Upper lobe of right lung (tissue), 1 donor: ENCODE measurements around the gene ECI2. TPM values are rescaled to one million over a fixed set of nuclear protein-coding genes. Genes with fewer than 3 reads are reported as not detected.
A peak's percentile ranks its signal among the peaks of the same experiment; 100 is the strongest.
"Not testable (repeated sequence)": the region's sequence is repeated elsewhere in the genome, so short reads cannot be mapped to it uniquely, and the experiment has no call there.

Experiments used
- ATAC-seq: fragments of 200-7000 bp; cut with Tn5 transposase; one replicate; pipeline ENCODE4 v1.9.1; 2020; ENCODE audit warnings: mild to moderate bottlenecking, moderate library complexity
- DNase-seq: peaks from one replicate; pipeline ENCODE4 v3.0.0-alpha.2; 2020
- H3K27ac ChIP-seq: fragments of 200-600 bp; one replicate; pipeline ENCODE4 v1.8.0; 2022
- H3K27me3 ChIP-seq: fragments of 200-600 bp; one replicate; pipeline ENCODE4 v1.8.0; 2022; ENCODE audit warnings: mild to moderate bottlenecking
- H3K36me3 ChIP-seq: fragments of 200-600 bp; one replicate; pipeline ENCODE4 v1.8.0; 2022
- H3K4me1 ChIP-seq: fragments of 200-600 bp; one replicate; pipeline ENCODE4 v1.8.0; 2022
- H3K4me3 ChIP-seq: fragments of 200-600 bp; one replicate; pipeline ENCODE4 v1.8.0; 2022; ENCODE audit warnings: mild to moderate bottlenecking
- H3K9me3 ChIP-seq: fragments of 200-600 bp; one replicate; pipeline ENCODE4 v1.8.0; 2022
- intact Hi-C: fragments of 100-400 bp; cut with DNase I; formaldehyde crosslinking; loops from one replicate; pipeline ENCODE4 v1.11.0; 2022
- total RNA-seq: library from RNA; stranded (reverse); fragmentation: NEBNext Ultra II Directional; extraction: Animal tissue kit (Norgen Biotek cat#: 25700); gene quantifications from one replicate; pipeline ENCODE4 v1.2.1, GENCODE V29; 2021
- TF ChIP-seq, protein P1 (sequence below): fragments of 200-600 bp; IDR thresholded peaks from one replicate; pipeline ENCODE4 v1.8.0; 2022; ENCODE audit warnings: antibody characterized with exemption
- donor health status: DM: no; HTN: yes; CAD: no; lungs with severe emphysema.

The ECI2 gene
- total RNA-seq, 1 donor from 2014 or later, result 33.9 TPM

DNA sequence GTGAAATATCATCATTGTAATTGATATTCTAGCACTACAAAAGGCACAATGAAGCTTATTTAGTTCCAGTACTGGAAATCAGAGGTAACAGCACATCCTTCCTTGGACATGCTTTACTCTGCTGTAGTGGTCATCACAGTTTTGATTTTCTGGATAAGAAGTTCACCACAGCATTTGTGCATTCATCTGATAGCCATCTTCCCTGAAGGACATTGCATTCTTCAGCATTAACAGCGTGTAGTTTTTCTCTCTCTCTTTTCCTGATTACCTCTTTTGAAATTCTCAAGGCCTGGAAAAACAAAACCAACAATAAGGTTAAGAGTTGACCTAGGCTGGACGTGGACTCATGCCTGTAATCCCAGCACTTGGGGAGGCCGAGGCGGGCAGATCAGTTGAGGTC is 19.6 kb downstream of the ECI2 start:
- H3K27me3 ChIP-seq, result no peaks in the 10 kb centered on the region
- no peaks in the 10 kb centered on the region for H3K4me1 ChIP-seq
- H3K9me3 ChIP-seq, result peaks cover 4% of the 10 kb centered on the region
- H3K4me3 ChIP-seq, result no peak overlapping the region
- H3K36me3 ChIP-seq, result peaks cover 60% of the 10 kb centered on the region
- DNase-seq (no peak), ATAC-seq (no peak)
- no peak overlapping the region for H3K27ac ChIP-seq
- TF ChIP-seq, protein P1, sequence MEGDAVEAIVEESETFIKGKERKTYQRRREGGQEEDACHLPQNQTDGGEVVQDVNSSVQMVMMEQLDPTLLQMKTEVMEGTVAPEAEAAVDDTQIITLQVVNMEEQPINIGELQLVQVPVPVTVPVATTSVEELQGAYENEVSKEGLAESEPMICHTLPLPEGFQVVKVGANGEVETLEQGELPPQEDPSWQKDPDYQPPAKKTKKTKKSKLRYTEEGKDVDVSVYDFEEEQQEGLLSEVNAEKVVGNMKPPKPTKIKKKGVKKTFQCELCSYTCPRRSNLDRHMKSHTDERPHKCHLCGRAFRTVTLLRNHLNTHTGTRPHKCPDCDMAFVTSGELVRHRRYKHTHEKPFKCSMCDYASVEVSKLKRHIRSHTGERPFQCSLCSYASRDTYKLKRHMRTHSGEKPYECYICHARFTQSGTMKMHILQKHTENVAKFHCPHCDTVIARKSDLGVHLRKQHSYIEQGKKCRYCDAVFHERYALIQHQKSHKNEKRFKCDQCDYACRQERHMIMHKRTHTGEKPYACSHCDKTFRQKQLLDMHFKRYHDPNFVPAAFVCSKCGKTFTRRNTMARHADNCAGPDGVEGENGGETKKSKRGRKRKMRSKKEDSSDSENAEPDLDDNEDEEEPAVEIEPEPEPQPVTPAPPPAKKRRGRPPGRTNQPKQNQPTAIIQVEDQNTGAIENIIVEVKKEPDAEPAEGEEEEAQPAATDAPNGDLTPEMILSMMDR, result no peak
- intact Hi-C loops, result no loop called here

DNA sequence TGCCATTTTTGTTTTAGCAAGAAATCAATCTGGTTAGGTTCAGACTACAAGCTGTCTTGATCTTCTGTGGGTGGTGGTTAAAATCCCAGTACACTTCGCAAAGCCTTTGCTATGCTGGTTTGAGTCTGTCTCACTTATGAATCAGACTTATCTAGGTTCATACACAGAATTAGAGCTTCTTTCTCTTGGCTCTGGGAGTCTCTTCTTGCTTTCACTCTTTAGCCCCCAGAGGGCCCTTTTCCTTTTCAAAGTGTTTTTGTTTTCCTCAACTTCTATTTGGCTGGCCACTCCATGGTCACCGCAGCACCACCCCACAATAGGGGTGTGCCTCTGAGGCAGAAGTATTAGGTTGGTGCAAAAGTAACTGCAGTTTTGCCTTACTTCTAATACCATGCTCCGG is 21.3 kb downstream of the ECI2 start:
- H3K4me3 ChIP-seq, result no peak overlapping the region
- no peak for DNase-seq
- H3K27me3 ChIP-seq, result no peaks in the 10 kb centered on the region
- peaks cover 10% of the 10 kb centered on the region for H3K4me1 ChIP-seq
- peaks cover 44% of the 10 kb centered on the region for H3K36me3 ChIP-seq
- ATAC-seq, result no peak
- H3K9me3 ChIP-seq, result peaks cover 4% of the 10 kb centered on the region
- H3K27ac ChIP-seq, result no peak overlapping the region
- TF ChIP-seq, protein P1, result no peak
- intact Hi-C loops, result no loop called here

DNA sequence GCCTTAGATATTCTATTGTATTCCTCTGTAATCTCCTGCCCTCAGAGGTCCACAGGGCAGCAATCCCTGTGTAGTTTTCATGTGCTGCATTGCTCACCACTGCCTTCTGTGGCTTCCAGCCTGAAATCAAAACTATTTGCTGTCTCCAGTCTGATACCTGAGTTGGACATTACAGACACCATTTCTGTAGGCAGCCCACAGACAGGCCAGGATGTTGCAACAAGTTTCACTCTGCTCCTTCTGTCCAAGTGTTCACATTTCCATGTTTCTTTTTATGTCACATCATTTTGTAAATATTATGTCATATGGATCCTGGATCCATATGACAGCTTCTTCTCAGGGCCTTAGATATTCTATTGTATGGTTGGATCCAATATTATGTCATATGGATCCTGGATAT is 21.7 kb downstream of the ECI2 start:
- H3K36me3 ChIP-seq, result peaks cover 39% of the 10 kb centered on the region
- no peak for ATAC-seq
- TF ChIP-seq, protein P1, result no peak
- H3K27ac ChIP-seq, result no peak overlapping the region
- H3K9me3 ChIP-seq, result peaks cover 4% of the 10 kb centered on the region
- H3K4me3 ChIP-seq, result no peak overlapping the region
- H3K27me3 ChIP-seq, result no peaks in the 10 kb centered on the region
- DNase-seq, result no peak
- intact Hi-C loops, result no loop called here
- H3K4me1 ChIP-seq, result peaks cover 10% of the 10 kb centered on the region

DNA sequence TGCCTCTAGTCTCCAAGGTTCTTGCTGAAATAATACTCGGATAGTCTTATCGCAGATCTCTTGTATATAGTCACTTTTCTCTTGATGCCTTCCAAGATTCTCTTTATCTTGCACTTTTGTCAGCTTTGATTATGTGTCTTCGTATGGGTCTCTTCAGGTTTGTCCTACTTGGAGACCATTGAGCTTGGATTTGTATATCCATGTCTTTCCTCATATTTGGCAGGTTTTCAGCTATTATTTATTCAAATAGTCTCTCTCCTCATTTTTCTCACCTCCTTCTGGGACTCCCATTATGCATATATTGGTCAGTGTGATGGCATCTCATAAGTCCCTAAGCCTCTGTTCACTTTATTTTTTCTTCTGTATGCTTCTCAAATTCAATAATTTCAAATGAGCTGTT is 23.0 kb downstream of the ECI2 start:
- TF ChIP-seq, protein P1, result no peak

DNA sequence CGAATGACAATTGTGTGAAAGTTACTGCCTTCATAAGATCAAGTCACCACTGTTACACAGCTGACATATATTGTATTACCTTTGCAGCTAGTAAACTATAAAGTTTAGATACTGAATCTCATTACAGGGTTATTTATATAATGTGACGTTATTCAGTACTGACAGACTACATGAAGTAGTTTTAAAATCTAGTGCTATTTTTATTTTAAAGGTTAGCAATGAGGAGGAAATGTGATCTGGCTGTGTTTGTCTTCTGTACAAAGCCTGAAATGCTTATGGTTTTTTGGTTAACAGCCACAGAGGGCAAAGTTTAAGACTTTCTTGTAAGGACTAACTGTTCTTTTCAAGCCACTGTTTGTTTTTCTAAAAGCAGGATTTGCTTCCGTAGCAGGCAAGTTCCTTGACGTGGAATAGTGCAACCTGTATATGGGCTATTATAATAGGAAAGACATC is 26.0 kb downstream of the ECI2 start:
- H3K9me3 ChIP-seq, H3K36me3 ChIP-seq, DNase-seq, intact Hi-C loops, H3K27me3 ChIP-seq, H3K4me3 ChIP-seq: not testable (repeated sequence)
- H3K27ac ChIP-seq, result peak overlapping the region; percentile 33
- H3K4me1 ChIP-seq, result peaks cover 10% of the 10 kb centered on the region
- peak; percentile 43 for ATAC-seq

More for the DNA sequence above, 23.0 kb downstream of the ECI2 start:
- H3K9me3 ChIP-seq, result peaks cover 4% of the 10 kb centered on the region
- H3K36me3 ChIP-seq, result peaks cover 26% of the 10 kb centered on the region
- intact Hi-C loops, result no loop called here
- no peak overlapping the region for H3K4me3 ChIP-seq
- DNase-seq (no peak), ATAC-seq (no peak)
- no peak overlapping the region for H3K27ac ChIP-seq
- H3K27me3 ChIP-seq, result no peaks in the 10 kb centered on the region
- H3K4me1 ChIP-seq, result peaks cover 10% of the 10 kb centered on the region

DNA sequence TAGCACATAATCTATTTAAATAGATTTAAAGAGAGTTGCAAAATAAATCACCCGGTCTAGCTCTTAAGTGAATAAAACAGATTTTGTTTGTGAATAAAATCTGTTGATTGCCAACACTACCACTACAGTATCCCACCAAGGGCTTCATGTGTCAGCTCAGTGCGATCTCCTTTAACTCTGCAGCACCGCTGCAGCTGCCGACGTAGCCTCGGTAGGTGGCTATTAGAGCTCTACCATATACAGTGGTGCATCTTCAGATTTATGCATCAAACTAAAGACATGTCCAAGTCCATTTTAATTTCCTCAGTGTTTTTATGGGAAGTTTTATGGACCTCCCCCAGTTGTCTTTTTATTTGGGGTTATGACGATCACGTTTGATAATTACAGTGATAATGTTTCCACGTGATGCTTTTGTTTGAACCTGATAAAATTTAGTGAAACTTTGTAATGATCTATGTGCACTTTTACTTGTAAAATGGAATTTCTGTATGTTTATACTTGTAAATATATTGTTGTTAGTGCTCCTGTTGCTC is 26.7 kb downstream of the ECI2 start:
- H3K27me3 ChIP-seq, result no peaks in the 10 kb centered on the region
- peaks cover 4% of the 10 kb centered on the region for H3K9me3 ChIP-seq
- H3K27ac ChIP-seq, result no peak overlapping the region
- peaks cover 10% of the 10 kb centered on the region for H3K4me1 ChIP-seq
- intact Hi-C loops, result no loop called here
- H3K4me3 ChIP-seq, result no peak overlapping the region
- ATAC-seq (no peak), DNase-seq (no peak)
- no peaks in the 10 kb centered on the region for H3K36me3 ChIP-seq
- TF ChIP-seq, protein P1, result no peak
